ENCODE data around the gene RAB4A. TPM values are rescaled to one million over a fixed set of nuclear protein-coding genes. Genes with fewer than 3 reads are reported as not detected.

The RAB4A gene
- total and polyA plus RNA-seq, 10 of the 15 experiments (the other 5 are each of a cell fraction or from before 2014, with no cell fraction given) = 4.0 to 35.8 (median 17.7) TPM

- TF ChIP-seq, protein P1, sequence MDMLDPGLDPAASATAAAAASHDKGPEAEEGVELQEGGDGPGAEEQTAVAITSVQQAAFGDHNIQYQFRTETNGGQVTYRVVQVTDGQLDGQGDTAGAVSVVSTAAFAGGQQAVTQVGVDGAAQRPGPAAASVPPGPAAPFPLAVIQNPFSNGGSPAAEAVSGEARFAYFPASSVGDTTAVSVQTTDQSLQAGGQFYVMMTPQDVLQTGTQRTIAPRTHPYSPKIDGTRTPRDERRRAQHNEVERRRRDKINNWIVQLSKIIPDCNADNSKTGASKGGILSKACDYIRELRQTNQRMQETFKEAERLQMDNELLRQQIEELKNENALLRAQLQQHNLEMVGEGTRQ (IDR thresholded peaks at IDR 0.05; ENCODE audit: borderline replicate concordance, low read depth, low read length) = no peak
- TF ChIP-seq CHD2 (IDR thresholded peaks at IDR 0.05; ENCODE audit: borderline replicate concordance, low read depth, low read length) (no peak), ESRRA (IDR thresholded peaks at IDR 0.05; ENCODE audit: low read length) (no peak), ASH2L (IDR thresholded peaks at IDR 0.05; ENCODE audit: borderline replicate concordance, low read depth) (no peak), ZSCAN29 (IDR thresholded peaks at IDR 0.05) (no peak), MEF2A (IDR thresholded peaks at IDR 0.05; ENCODE audit: insufficient read depth, low read depth, low read length) (no peak), NR2C2 (IDR thresholded peaks at IDR 0.05; ENCODE audit: borderline replicate concordance, control insufficient read depth, insufficient read length, low read depth) (no peak)
- TF ChIP-seq, protein P2, sequence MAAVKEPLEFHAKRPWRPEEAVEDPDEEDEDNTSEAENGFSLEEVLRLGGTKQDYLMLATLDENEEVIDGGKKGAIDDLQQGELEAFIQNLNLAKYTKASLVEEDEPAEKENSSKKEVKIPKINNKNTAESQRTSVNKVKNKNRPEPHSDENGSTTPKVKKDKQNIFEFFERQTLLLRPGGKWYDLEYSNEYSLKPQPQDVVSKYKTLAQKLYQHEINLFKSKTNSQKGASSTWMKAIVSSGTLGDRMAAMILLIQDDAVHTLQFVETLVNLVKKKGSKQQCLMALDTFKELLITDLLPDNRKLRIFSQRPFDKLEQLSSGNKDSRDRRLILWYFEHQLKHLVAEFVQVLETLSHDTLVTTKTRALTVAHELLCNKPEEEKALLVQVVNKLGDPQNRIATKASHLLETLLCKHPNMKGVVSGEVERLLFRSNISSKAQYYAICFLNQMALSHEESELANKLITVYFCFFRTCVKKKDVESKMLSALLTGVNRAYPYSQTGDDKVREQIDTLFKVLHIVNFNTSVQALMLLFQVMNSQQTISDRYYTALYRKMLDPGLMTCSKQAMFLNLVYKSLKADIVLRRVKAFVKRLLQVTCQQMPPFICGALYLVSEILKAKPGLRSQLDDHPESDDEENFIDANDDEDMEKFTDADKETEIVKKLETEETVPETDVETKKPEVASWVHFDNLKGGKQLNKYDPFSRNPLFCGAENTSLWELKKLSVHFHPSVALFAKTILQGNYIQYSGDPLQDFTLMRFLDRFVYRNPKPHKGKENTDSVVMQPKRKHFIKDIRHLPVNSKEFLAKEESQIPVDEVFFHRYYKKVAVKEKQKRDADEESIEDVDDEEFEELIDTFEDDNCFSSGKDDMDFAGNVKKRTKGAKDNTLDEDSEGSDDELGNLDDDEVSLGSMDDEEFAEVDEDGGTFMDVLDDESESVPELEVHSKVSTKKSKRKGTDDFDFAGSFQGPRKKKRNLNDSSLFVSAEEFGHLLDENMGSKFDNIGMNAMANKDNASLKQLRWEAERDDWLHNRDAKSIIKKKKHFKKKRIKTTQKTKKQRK (IDR thresholded peaks at IDR 0.05; ENCODE audit: low read depth, low read length) = no peak
Measured at GRCh38 chr1:229287267-229287666, 16.4 kb downstream of the RAB4A start (continued).

DNA sequence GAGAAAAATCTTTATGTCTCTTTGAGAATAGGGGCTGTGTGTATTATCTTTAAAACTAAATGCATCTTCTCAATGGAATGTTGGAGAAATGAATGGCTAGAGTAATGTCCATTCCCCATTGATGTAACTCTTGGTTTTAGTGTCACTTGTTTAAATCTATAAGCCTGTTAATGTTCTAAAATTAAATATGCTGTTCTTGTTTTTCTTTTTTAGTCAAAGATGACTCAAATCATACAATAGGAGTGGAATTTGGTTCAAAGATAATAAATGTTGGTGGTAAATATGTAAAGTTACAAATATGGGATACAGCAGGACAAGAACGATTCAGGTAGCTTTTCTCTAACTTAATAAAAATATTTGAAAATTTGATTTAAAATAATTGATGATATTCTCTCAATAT lies 17.6 kb downstream of the RAB4A start:
- Histone ChIP-seq H3K4me1 (ENCODE audit: control insufficient read depth, insufficient read depth, low read length) (0 out of 2 replicates have a peak, but pooled peaks cover 2% of the 10 kb centered on the region), H3K4me2 (ENCODE audit: control insufficient read depth, insufficient read depth) (no peak overlapping the region), H3K9ac (ENCODE audit: control insufficient read depth, insufficient read depth, low read length) (no peak overlapping the region), H3K4me3 (no peak overlapping the region), H3K27ac (ENCODE audit: control insufficient read depth, insufficient read depth) (no peak overlapping the region), H3K9me3 (replicated peaks; ENCODE audit: control insufficient read depth, insufficient read depth, low read length) (no peaks in the 10 kb centered on the region), H3K79me2 (ENCODE audit: control insufficient read depth, insufficient read depth, low read length) (no peaks in the 10 kb centered on the region; the same call in 1 of the 2 replicates), H4K20me1 (ENCODE audit: control insufficient read depth, insufficient read depth) (no peaks in the 10 kb centered on the region), H2AFZ (ENCODE audit: control insufficient read depth, low read depth, low read length) (no peak overlapping the region), H3K36me3 (ENCODE audit: control insufficient read depth in 2 of 2, insufficient read depth in 2 of 2, low read length in 1 of 2) (no peaks in the 10 kb centered on the region), H3K27me3 (replicated peaks in 1 of 2; ENCODE audit: control insufficient read depth in 2 of 2, insufficient read depth in 2 of 2, low read length in 1 of 2) (no peaks in the 10 kb centered on the region)
- WGBS (ENCODE audit: insufficient coverage, insufficient replicate concordance, low lambda C conversion rate, missing lambda C conversion rate) = 47% methylated on average over 1 of the region's 1 CpG
- BruUV-seq (replicated peaks) = no TSS peak
- ChIA-PET SMC1A (ENCODE audit: uncharacterized antibody, unreplicated experiment) (no interaction called here), CTCF (no interaction called here), POLR2A (no interaction called here), RAD21 (ENCODE audit: unreplicated experiment) (no interaction called here)
- intact Hi-C loops (cut with micrococcal nuclease; ENCODE audit: unreplicated experiment) (no loop called here), in situ Hi-C loops (cut with MboI) (no loop called here)
- FAIRE-seq (no peak), ATAC-seq (no peak), DNase-seq (ENCODE audit: low read depth, low spot score) (no peak)
- no peak for TF ChIP-seq ZBTB11 (CRISPR knock-in tag; IDR thresholded peaks at IDR 0.05)
- TF ChIP-seq SIN3A (IDR thresholded peaks at IDR 0.05; ENCODE audit: low read depth, low read length) = no peak
- TF ChIP-seq JUNB (IDR thresholded peaks at IDR 0.05) = peak; percentile 81
- no peak for TF ChIP-seq BCL11A (IDR thresholded peaks at IDR 0.05; ENCODE audit: low read depth, low read length)
- no peak for TF ChIP-seq ZBTB33 (IDR thresholded peaks at IDR 0.05)
- no peak for TF ChIP-seq SP1 (IDR thresholded peaks at IDR 0.05; ENCODE audit: low read depth, low read length)
- no peak for TF ChIP-seq NFXL1 (IDR thresholded peaks at IDR 0.05; ENCODE audit: borderline replicate concordance)
